Endodermal cell (in vitro differentiated cells): ENCODE data around the gene OR52B2. TPM values are rescaled to one million over a fixed set of nuclear protein-coding genes. Genes with fewer than 3 reads are reported as not detected.
"Not testable (repeated sequence)": the region's sequence is repeated elsewhere in the genome, so short reads cannot be mapped to it uniquely, and the experiment has no call there.

ENCODE experiments used
- DNase-seq: peaks from one replicate; pipeline ENCODE4 v3.0.0-alpha.2; 2017
- H3K27ac ChIP-seq: 2 replicates; pipeline ENCODE4 v1.5.1; 2013; ENCODE audit warnings: mild to moderate bottlenecking, low read depth, low read length, moderate library complexity
- H3K27me3 ChIP-seq: 2 replicates; pipeline ENCODE4 v1.6.1; 2013; ENCODE audit warnings: mild to moderate bottlenecking, low read length, moderate library complexity; ENCODE audit not compliant: insufficient read depth, control insufficient read depth, poor library complexity, severe bottlenecking
- H3K36me3 ChIP-seq: 2 replicates; pipeline ENCODE4 v1.7.0; 2013; ENCODE audit warnings: mild to moderate bottlenecking, low read length, moderate library complexity; ENCODE audit not compliant: control insufficient read depth, insufficient read depth
- H3K4me1 ChIP-seq: one replicate; pipeline ENCODE4 v1.7.0; 2013; ENCODE audit warnings: low read length; ENCODE audit not compliant: control insufficient read depth, insufficient read depth
- H3K4me3 ChIP-seq: 2 replicates; pipeline ENCODE4 v1.5.1; 2013; ENCODE audit warnings: mild to moderate bottlenecking, low read length, moderate library complexity
- H3K9ac ChIP-seq: 2 replicates; pipeline ENCODE4 v1.6.1; 2013; ENCODE audit warnings: mild to moderate bottlenecking, low read length, moderate library complexity; ENCODE audit not compliant: poor library complexity, severe bottlenecking; ENCODE audit errors: extremely low read depth
- H3K9me3 ChIP-seq: 2 replicates; pipeline ENCODE4 v1.6.1; 2013; ENCODE audit warnings: mild to moderate bottlenecking, low read length, moderate library complexity; ENCODE audit not compliant: control insufficient read depth
- H3K27ac Mint-ChIP-seq: 2 replicates; pipeline ENCODE4 v1.8.0; 2020; ENCODE audit warnings: mixed read lengths
- H3K27me3 Mint-ChIP-seq: 2 replicates; pipeline ENCODE4 v1.8.0; 2021; ENCODE audit warnings: mild to moderate bottlenecking, mixed read lengths; ENCODE audit not compliant: insufficient read depth
- H3K36me3 Mint-ChIP-seq: 2 replicates; pipeline ENCODE4 v1.8.0; 2020; ENCODE audit warnings: low read depth, mixed read lengths
- H3K4me1 Mint-ChIP-seq: 2 replicates; pipeline ENCODE4 v1.8.0; 2020; ENCODE audit warnings: mixed read lengths
- H3K4me3 Mint-ChIP-seq: 2 replicates; pipeline ENCODE4 v1.8.0; 2020; ENCODE audit warnings: mild to moderate bottlenecking, moderate library complexity, mixed read lengths
- H3K9me3 Mint-ChIP-seq: 2 replicates; pipeline ENCODE4 v1.8.0; 2020; ENCODE audit warnings: mild to moderate bottlenecking, mixed read lengths
- CTCF ChIP-seq: fragments of 200-600 bp; sonication (generic); conservative IDR thresholded peaks from 2 replicates; pipeline ENCODE4 v1.5.0; 2021; ENCODE audit warnings: antibody characterized with exemption, mild to moderate bottlenecking
- WGBS, 2 experiments: methylation state at CpG; one replicate each; pipeline versions ENCODE4 v1.1.5 to v1.1.7; 2013; ENCODE audit warnings: missing lambda C conversion rate in 2 of 2, mixed read lengths in 1 of 2; ENCODE audit not compliant: insufficient coverage in 1 of 2, insufficient read length in 1 of 2; 5-methylcytosine and 5-hydroxymethylcytosine counted together
- total RNA-seq, 2 donors: library from RNA; stranded (reverse); fragmentation: NEBNext Ultra II Directional in 1 of 2; extraction: Animal tissue kit (Norgen Biotek cat#: 25700) in 1 of 2; gene quantifications; 2 replicates in 1 of 2; 3 replicates in 1 of 2; pipeline ENCODE4 v1.2.1, GENCODE V29; 2021

OR52B2 gene
- total RNA-seq, 2 donors from 2014 or later = not detected

GRCh38 chr11:6152126-6152525 is 18.0 kb downstream of the OR52B2 start:
- H3K4me1 ChIP-seq = peaks cover under 1% of the 10 kb centered on the region
- no peaks in the 10 kb centered on the region for H3K36me3 ChIP-seq
- H3K27ac ChIP-seq = no peak overlapping the region
- H3K4me3 ChIP-seq = no peak overlapping the region
- Mint-ChIP-seq H3K27ac (no peak overlapping the region), H3K27me3 (no peaks in the 10 kb centered on the region), H3K4me3 (no peak overlapping the region), H3K9me3 (peaks cover 18% of the 10 kb centered on the region), H3K4me1 (peaks cover 9% of the 10 kb centered on the region), H3K36me3 (peaks cover 3% of the 10 kb centered on the region)
- H3K9me3 ChIP-seq = peaks cover 10% of the 10 kb centered on the region
- DNase-seq = no peak
- H3K27me3 ChIP-seq = no peaks in the 10 kb centered on the region
- WGBS, 2 experiments = 92 to 100% methylated on average over 1 to 2 of the region's 2 CpGs
- no peak overlapping the region for H3K9ac ChIP-seq
- no peak for TF ChIP-seq CTCF

GRCh38 chr11:6151117-6151516 is 19.0 kb downstream of the OR52B2 start:
- Mint-ChIP-seq H3K9me3 (peaks cover 18% of the 10 kb centered on the region), H3K27me3 (no peaks in the 10 kb centered on the region), H3K4me1 (no peaks in the 10 kb centered on the region), H3K27ac (no peak overlapping the region), H3K4me3 (no peak overlapping the region), H3K36me3 (peaks cover 3% of the 10 kb centered on the region)
- TF ChIP-seq CTCF = no peak
- WGBS, 2 experiments = 100% methylated on average over 1 of the region's 1 CpG; no CpG with 5 or more reads in 1 of the 2 experiments
- Histone ChIP-seq H3K9ac (no peak overlapping the region), H3K9me3 (peaks cover 10% of the 10 kb centered on the region), H3K27ac (no peak overlapping the region), H3K27me3 (no peaks in the 10 kb centered on the region), H3K4me3 (no peak overlapping the region), H3K4me1 (no peaks in the 10 kb centered on the region), H3K36me3 (no peaks in the 10 kb centered on the region)
- DNase-seq = no peak

DNA sequence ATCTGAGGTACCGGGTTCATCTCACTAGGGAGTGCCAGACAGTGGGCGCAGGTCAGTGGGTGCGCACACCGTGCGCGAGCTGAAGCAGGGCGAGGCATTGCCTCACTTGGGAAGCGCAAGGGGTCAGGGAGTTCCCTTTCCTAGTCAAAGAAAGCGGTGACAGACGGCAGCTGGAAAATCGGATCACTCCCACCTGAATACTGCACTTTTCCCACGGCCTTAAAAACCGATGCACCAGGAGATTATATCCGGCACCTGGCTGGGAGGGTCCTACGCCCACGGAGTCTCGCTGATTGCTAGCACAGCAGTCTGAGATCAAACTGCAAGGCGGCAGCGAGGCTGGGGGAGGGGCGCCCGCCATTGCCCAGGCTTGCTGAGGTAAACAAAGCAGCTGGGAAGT is 26.4 kb downstream of the OR52B2 start:
- Mint-ChIP-seq H3K9me3 (peaks cover 31% of the 10 kb centered on the region), H3K4me3 (peak overlapping the region; percentile 54), H3K27ac (peak overlapping the region; percentile 88)
- not testable (repeated sequence) for H3K9ac ChIP-seq, H3K4me1 ChIP-seq, H3K36me3 Mint-ChIP-seq, H3K4me1 Mint-ChIP-seq, H3K27me3 ChIP-seq, H3K27ac ChIP-seq, H3K36me3 ChIP-seq, H3K27me3 Mint-ChIP-seq
- H3K9me3 ChIP-seq = peaks cover 14% of the 10 kb centered on the region
- WGBS, 2 experiments = 73 to 94% methylated on average over 3 to 15 of the region's 21 CpGs
- H3K4me3 ChIP-seq = peak overlapping the region; percentile 65
- peak; percentile 63 for DNase-seq

- TF ChIP-seq CTCF = no peak
- no peak overlapping the region for H3K9ac ChIP-seq
- Mint-ChIP-seq H3K27ac (no peak overlapping the region), H3K4me1 (peaks cover 2% of the 10 kb centered on the region), H3K36me3 (peaks cover 1% of the 10 kb centered on the region), H3K27me3 (no peaks in the 10 kb centered on the region), H3K4me3 (no peak overlapping the region), H3K9me3 (peaks cover 25% of the 10 kb centered on the region)
- peak overlapping the region; percentile 65 for H3K4me3 ChIP-seq
- no peak for DNase-seq
- H3K9me3 ChIP-seq = peaks cover 14% of the 10 kb centered on the region
- no peaks in the 10 kb centered on the region for H3K4me1 ChIP-seq
- no peaks in the 10 kb centered on the region for H3K27me3 ChIP-seq
- H3K36me3 ChIP-seq = no peaks in the 10 kb centered on the region
- H3K27ac ChIP-seq = no peak overlapping the region
Observed at GRCh38 chr11:6142936-6143335, 27.2 kb downstream of the OR52B2 start.

DNA sequence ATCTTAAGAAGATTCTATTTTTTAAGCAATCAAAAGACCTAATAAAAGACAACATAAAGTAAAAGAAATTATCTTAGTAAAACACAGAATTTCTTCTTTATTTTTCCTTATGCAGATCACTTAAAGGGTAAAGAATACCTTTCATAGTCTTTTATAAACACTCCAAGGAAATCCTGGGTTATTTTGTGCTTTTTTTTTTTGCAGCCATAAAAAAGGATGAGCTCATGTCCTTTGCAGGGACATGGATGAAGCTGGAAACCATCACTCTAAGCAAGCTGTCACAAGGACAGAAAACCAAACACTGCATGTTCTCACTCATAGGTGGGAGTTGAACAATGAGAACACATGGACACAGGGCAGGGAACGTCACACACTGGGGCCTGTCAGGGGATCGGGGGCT is 34.2 kb downstream of the OR52B2 start:
- peaks cover 27% of the 10 kb centered on the region for H3K4me1 Mint-ChIP-seq
- H3K36me3 Mint-ChIP-seq, H3K4me1 ChIP-seq, H3K36me3 ChIP-seq, H3K27me3 Mint-ChIP-seq, H3K4me3 Mint-ChIP-seq, H3K9ac ChIP-seq, DNase-seq, H3K27ac Mint-ChIP-seq, H3K27ac ChIP-seq, H3K9me3 ChIP-seq, H3K4me3 ChIP-seq, H3K27me3 ChIP-seq, H3K9me3 Mint-ChIP-seq: not testable (repeated sequence)
- 92% methylated on average over 2 of the region's 2 CpGs; no CpG with 5 or more reads in 1 of the 2 experiments for WGBS, 2 experiments
